ENCODE data around the gene CRYAA. TPM values are rescaled to one million over a fixed set of nuclear protein-coding genes. Genes with fewer than 3 reads are reported as not detected.
A peak's percentile ranks its signal among the peaks of the same experiment; 100 is the strongest.
"Not testable (repeated sequence)": the region's sequence is repeated elsewhere in the genome, so short reads cannot be mapped to it uniquely, and the experiment has no call there.

Gene CRYAA, protein sequence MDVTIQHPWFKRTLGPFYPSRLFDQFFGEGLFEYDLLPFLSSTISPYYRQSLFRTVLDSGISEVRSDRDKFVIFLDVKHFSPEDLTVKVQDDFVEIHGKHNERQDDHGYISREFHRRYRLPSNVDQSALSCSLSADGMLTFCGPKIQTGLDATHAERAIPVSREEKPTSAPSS
- not detected for total RNA-seq

DNA sequence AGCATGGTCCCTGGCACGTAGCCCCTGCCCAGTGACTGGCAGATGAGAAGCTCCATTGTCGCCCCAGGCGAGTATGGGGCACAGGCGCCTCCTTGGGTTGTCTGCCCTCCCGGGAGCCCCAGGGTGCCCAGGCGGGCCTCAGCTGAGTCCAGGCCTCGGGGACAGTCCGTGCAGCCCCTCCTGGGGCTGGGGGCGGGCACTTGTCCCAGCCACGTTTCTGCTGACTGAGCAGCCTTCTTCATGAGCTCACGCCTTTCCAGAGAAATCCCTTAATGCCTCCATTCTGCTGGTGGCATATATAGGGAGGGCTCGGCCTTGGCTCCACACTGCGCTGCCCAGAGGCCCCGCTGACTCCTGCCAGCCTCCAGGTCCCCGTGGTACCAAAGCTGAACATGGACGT, at the start of gene CRYAA:
Gene CRYAA (plus strand): TSS at position 301 of the 400 bp plus-strand sequence. CDS start 92 bp downstream, at position 393.
- WGBS, 2 donors = 70% methylated on average over 2 of the region's 16 CpGs; no CpG with 5 or more reads in 1 of the 2 donors
- intact Hi-C loops (cut with DNase I; ENCODE audit: low total_unique reads); H3K4me3 ChIP-seq (ENCODE audit: low read depth, poor library complexity, severe bottlenecking); DNase-seq (ENCODE audit: low spot score in 2 of 2): not testable (repeated sequence)

DNA sequence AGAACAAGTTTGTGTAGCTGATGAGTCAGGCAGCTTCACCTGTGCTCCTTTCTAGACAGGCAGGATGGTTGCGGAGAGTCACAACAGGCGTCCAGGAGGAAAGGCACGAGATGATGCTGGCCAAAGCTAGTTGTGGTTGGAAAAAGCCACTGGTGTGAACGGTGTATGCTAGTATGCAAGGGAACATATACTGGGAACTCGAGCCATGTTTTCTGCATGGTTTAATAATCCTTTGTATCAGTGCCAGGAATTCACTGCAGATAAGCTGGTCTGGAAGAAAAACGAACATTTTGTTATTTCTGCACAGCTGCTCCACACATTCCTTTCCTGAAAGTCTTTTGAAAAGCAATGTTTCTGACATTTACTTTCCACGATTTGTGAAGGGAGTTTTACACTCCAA, 38.7 kb upstream of the CRYAA start:
- whole genome bisulfite sequencing, 2 donors = no CpG with 5 or more reads among the region's 7 CpGs
- intact Hi-C loops (cut with DNase I; ENCODE audit: low total_unique reads); H3K4me3 ChIP-seq (ENCODE audit: low read depth, poor library complexity, severe bottlenecking); DNase-seq (ENCODE audit: low spot score in 2 of 2): not testable (repeated sequence)

DNA sequence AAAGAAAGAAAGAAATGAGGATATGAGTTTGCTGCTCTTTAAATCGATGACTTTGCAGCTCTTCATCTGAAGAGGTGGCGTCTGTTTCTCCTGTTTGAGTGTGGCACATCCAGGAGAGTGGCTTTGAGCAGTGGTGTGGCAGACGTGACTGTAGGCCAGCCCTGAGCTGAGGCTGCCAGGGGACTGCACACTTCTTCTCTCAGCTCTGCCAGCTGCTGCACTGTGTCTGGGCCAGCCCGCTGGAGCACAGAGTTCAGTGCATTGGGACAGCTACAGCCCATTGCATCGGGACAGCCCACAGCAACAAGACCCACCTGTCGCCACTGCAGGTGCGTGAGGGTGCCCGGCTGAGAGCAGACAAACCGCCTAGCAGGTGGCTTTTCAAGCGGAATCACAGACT, 34.3 kb upstream of the CRYAA start:
- intact Hi-C loops (cut with DNase I; ENCODE audit: low total_unique reads) = not testable (repeated sequence)
- WGBS, 2 donors = no CpG with 5 or more reads among the region's 10 CpGs

DNA sequence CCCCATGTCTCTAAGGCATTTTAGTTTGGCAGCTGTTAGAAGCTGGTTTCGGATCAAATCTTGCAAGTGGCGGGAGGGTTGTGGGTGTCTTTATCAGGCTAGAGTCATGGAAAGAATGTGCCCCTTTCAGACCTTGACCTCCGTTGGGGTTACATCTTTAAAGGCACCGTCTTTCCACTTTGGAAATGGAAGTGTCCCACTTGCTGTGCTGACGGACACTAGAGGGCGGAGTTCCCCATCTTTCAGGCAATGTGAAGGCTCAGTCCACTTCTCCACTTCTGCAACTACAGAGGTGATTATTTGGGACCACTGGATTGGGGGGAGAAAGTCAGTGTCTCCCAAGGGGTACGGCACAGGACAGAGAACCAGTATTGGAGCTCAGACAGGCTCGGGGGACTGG, 29.9 kb upstream of the CRYAA start:
- DNase-seq (ENCODE audit: low spot score in 2 of 2); intact Hi-C loops (cut with DNase I; ENCODE audit: low total_unique reads): not testable (repeated sequence)
- whole genome bisulfite sequencing, 2 donors = no CpG with 5 or more reads among the region's 8 CpGs

More for the DNA sequence above, 34.3 kb upstream of the CRYAA start:
- DNase-seq (ENCODE audit: low spot score in 2 of 2); H3K4me3 ChIP-seq (ENCODE audit: low read depth, poor library complexity, severe bottlenecking): not testable (repeated sequence)

DNA sequence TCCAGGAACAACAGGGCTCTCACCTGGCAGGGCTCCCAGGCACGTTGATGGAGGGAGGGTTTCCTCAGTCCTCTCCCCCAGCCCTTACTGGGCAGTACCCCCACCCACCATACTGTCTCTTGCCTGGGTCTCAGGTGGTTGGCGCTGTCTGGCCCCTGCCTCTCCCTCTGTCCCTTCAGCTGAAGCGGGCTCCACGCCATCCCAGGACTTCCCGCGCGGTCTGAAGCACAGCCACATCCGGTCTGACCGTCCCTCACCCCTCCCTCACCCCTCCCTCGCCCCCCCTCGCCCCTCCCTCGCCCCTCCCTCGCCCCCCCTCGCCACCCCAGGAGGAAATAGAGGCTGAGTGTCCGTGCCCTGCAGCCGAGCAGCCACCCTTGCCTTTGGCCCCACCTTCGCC, 27.4 kb upstream of the CRYAA start:
- H3K4me3 ChIP-seq (ENCODE audit: low read depth, poor library complexity, severe bottlenecking); intact Hi-C loops (cut with DNase I; ENCODE audit: low total_unique reads); DNase-seq (ENCODE audit: low spot score in 2 of 2): not testable (repeated sequence)
- WGBS, 2 donors = 58% methylated on average over 5 of the region's 17 CpGs; no CpG with 5 or more reads in 1 of the 2 donors

More for the DNA sequence above, 29.9 kb upstream of the CRYAA start:
- H3K4me3 ChIP-seq (ENCODE audit: low read depth, poor library complexity, severe bottlenecking) = not testable (repeated sequence)

DNA sequence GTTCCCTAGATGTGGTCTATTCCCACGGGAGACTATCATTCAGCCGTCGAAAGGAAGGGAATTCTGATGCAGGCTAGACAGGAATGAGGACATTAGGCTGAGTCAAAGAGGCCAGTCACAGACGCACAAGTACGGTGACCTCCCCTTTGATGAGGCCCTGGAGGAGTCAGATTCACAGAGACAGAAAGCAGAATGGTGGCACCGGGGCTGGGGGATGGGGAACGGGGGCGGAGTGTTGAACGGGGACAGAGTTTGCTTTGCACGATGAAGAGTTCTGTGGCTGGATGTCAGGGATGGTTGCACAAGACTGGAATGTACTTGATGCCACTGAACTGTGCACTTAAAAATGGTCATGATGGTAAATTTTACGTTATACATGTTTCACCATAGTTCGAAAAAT, 22.2 kb upstream of the CRYAA start:
- H3K4me3 ChIP-seq (ENCODE audit: low read depth, poor library complexity, severe bottlenecking); DNase-seq (ENCODE audit: low spot score in 2 of 2); intact Hi-C loops (cut with DNase I; ENCODE audit: low total_unique reads): not testable (repeated sequence)
- no CpG with 5 or more reads among the region's 12 CpGs for WGBS, 2 donors

DNA sequence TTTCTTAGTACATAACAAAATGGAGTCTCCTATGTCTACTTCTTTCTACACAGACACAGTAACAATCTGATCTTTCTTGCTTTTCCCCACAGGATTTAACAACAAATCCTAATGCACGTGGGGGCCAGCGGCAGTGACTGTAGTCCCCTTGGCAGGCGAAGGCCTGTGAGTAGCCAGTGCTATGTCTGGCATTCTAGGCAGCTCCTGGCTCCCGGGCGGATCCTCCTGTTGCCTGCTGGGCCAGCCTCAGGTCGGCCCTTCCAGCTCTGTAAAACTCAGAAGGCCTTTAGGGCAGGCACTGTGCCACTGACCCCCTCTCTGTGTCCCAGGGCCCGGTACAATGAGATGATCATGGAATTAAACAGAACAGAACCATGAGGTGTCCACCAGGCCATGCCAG, 20.8 kb upstream of the CRYAA start:
- WGBS, 2 donors = no CpG with 5 or more reads among the region's 7 CpGs
- H3K4me3 ChIP-seq (ENCODE audit: low read depth, poor library complexity, severe bottlenecking); intact Hi-C loops (cut with DNase I; ENCODE audit: low total_unique reads); DNase-seq (ENCODE audit: low spot score in 2 of 2): not testable (repeated sequence)

DNA sequence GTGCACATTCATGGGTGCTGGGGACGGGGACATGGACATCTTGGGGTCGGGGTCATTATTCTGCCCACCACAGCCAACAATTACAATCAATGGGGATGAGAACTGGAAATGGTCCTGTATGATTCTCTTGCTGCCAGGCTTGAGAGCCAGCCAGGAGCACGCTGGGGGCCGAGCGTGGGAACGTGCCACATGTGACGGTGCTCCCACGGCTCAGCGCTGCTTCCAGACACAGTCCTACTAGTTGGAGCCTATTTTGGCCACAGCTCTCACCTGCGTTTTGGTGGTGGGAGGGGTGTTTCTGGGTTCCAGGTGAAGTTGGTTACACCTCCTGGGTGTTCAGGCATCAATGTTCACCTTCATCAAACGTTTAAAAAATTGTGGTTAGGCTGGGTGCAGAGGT, 19.5 kb upstream of the CRYAA start:
- WGBS, 2 donors = no CpG with 5 or more reads among the region's 11 CpGs
- DNase-seq (ENCODE audit: low spot score in 2 of 2); intact Hi-C loops (cut with DNase I; ENCODE audit: low total_unique reads); H3K4me3 ChIP-seq (ENCODE audit: low read depth, poor library complexity, severe bottlenecking): not testable (repeated sequence)

DNA sequence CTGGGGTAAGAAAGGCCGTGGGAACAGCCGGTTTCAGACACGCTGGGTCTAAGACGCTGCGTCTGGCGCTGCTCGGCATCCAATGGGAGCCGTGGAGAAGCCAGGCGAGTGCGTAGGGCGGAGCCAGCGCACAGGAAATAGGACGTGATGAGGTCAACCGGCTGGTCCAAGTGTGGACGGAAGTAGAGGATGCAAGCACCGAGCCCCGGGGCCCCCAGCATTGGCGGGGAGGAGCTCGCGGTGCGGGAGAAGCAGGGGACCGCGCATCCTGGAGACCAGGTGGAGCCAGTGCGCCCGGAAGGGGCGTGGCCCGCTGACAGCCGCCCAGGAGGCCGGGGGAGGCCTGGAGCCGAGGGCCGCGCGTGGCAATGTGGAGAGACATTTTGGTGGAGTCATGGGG, 15.2 kb upstream of the CRYAA start:
- intact Hi-C loops (cut with DNase I; ENCODE audit: low total_unique reads); DNase-seq (ENCODE audit: low spot score in 2 of 2); H3K4me3 ChIP-seq (ENCODE audit: low read depth, poor library complexity, severe bottlenecking): not testable (repeated sequence)
- no CpG with 5 or more reads among the region's 33 CpGs for WGBS, 2 donors

DNA sequence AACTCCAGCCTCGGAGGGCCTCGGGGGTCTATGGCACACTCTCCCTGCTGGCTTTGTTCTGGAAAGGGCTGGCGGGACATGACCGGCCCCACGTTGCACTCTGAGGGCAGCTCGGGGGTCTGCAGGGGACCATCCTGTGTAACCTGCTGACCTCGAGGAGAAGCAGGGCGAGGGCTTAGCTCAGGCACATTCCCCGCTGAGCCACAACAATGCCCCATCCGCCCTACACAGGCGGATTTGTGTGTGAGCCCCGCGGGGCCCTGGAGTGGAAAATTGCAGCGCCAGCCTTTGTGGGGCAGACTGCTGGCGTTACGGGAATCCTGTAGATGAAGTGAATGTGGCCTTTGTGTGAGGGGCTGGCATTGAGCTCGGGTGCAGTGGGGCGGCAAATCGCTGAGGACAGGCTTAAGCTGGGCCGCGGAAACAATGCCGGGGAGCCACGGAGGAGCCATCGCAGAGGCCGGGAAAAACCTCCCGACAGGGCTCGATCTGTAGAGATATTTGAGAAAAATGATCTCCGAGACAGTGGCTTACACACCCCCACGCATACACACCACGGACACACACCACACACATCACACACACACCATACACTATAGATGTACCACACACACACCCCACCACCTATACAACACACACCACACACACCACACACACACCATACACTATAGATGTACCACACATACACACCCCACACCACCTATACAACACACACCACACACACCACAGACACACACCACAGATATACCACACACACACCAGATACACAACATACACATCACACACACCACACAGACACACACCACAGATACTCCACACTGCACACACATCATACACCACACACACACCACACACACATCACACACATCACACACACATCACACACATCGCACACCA, 9.3 kb upstream of the CRYAA start:
- H3K4me3 ChIP-seq (ENCODE audit: low read depth, poor library complexity, severe bottlenecking); intact Hi-C loops (cut with DNase I; ENCODE audit: low total_unique reads): not testable (repeated sequence)
- DNase-seq (ENCODE audit: low spot score in 2 of 2) = peak in 1 of 2 donors; percentile 14
- 66 to 81% methylated on average over 3 to 4 of the region's 31 CpGs for whole genome bisulfite sequencing, 2 donors

DNA sequence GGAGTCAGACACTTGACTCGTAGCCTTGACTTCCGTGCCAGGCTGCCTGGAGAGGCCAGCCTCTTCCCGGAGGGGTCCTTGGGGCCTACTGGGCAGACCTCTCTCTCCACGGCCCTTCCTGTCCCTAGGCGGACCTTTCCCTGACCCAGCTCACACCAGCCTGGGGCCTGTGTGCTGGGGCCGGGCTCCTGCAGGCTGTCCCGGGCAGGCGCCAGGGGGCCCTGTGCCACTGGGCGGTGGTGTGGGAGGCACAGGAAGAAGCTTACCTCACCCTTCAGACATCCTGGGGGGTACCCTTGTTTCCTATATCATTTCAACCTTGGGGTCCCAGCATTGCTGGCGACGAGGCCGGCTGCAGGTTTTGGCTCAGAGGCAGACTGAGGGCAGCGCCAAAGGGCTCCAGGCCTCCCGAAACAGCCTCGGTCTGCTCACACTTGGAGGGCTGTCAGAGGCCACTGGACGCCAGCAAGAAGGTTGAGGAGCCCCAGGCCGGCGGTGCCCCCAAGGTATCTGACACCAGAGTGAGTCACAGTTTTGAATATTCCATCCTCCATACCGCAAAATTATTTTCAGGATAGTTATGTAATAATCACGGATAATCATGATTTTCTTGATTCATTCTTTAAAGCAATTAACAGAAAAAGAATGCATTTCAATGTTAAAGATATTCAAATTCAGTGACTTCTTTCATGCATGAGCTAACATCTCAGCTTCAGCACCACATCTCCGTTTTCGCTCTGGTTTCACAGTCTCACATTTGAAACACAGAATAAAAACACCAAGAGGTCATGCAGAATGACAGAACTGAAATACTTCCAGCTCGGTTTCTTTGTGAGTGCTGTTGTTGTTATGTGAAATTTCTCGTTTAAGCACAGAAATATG, 6.7 kb upstream of the CRYAA start:
- DNase-seq (ENCODE audit: low spot score in 2 of 2); intact Hi-C loops (cut with DNase I; ENCODE audit: low total_unique reads); H3K4me3 ChIP-seq (ENCODE audit: low read depth, poor library complexity, severe bottlenecking): not testable (repeated sequence)
- WGBS, 2 donors = no CpG with 5 or more reads among the region's 24 CpGs

DNA sequence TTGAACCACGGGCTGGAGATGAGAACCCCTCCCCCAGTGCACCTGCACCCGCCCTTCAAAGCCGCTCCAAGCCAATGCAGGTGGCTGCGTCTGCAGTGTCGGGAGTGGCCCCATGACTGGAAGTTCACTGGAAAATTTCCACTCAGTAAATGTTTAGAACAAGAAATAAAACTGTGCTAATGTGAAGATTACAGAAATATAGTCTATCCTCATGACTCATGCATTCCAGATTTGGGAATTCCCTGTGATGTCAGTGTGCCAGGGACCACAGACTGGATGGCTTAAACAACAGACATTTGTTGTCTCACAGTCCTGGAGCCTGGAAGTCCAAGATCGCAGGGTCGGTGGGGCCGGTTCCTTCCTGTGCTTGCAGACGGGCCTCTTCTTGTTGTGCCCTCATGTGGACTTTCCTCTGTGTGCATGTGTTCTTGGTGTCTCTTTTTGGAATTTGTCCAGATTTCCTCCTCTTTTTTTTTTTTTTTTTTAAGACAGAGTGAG, 6.1 kb upstream of the CRYAA start:
- DNase-seq (ENCODE audit: low spot score in 2 of 2); H3K4me3 ChIP-seq (ENCODE audit: low read depth, poor library complexity, severe bottlenecking); intact Hi-C loops (cut with DNase I; ENCODE audit: low total_unique reads): not testable (repeated sequence)
- no CpG with 5 or more reads among the region's 9 CpGs for WGBS, 2 donors

DNA sequence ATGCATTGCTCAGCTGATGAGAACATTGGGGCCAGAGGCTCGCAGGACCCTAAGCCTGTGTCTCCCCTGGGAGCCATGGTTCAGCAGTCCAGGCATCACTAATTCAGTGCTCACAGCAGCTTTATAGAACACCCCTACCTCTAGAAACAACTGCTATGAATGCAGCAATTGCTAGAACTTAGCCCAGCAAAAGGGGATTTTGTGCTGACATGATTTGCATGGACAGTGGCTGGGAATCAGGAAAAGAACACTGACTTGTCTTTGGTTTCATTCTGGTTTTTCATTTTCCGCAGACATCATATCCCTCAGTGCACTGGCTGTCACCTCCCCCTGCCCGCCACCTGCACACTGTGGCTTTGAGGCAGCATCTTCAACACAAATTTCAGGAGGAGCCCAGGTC, 4.0 kb upstream of the CRYAA start:
- no CpG with 5 or more reads among the region's 3 CpGs for WGBS, 2 donors
- DNase-seq (ENCODE audit: low spot score in 2 of 2); intact Hi-C loops (cut with DNase I; ENCODE audit: low total_unique reads); H3K4me3 ChIP-seq (ENCODE audit: low read depth, poor library complexity, severe bottlenecking): not testable (repeated sequence)

DNA sequence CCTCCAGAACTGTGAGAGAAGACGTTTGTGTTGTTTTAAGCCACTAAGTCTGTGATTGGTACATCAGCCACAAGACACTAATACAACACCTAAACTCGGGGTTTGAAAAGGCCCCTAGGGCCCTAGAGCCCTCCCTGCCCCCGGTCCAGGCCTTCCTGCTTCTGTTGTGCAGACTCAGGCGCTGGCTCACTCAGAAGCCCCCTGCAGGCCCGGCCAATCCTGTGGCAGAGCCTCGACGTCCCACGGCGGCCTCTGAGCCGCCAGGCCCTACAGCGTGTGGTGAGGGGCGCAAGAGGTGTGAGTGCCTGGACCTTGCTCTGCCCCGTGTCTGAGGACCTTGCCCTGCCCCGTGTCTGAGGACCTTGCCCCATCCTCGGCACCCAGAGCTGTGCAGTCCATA, 3.1 kb upstream of the CRYAA start:
- intact Hi-C loops (cut with DNase I; ENCODE audit: low total_unique reads) = not testable (repeated sequence)

More for the DNA sequence above, 3.1 kb upstream of the CRYAA start:
- H3K4me3 ChIP-seq (ENCODE audit: low read depth, poor library complexity, severe bottlenecking) = not testable (repeated sequence)
- peak in 1 of 2 donors; percentile 42 for DNase-seq (ENCODE audit: low spot score in 2 of 2)
- whole genome bisulfite sequencing, 2 donors = no CpG with 5 or more reads among the region's 15 CpGs

Measured in lower leg skin (tissue), 4 donors.